Panc1 (cell line): ENCODE data around the gene NTNG1.

ENCODE experiments used
- CTCF ChIP-seq: fragments of 450-650 bp; IDR thresholded peaks from 2 replicates; pipeline ENCODE4 v1.5.1; 2017; ENCODE audit warnings: mild to moderate bottlenecking
- TCF7L2 ChIP-seq: IDR thresholded peaks from 2 replicates; pipeline ENCODE4 v1.6.1; 2011; ENCODE audit warnings: mild to moderate bottlenecking, low read depth, low read length, inconsistent platforms

GRCh38 chr1:107244709-107245500, 104.1 kb downstream of the NTNG1 start:
- no peak for TF ChIP-seq TCF7L2
- no peak for TF ChIP-seq CTCF
